ENCODE results near the gene KLK14.

Gene KLK14

GRCh38 chr19:51124729-51125128 lies 42.0 kb upstream of the KLK14 start, which contains the start of gene SIGLEC9:
Gene SIGLEC9, plus strand, starts transcription at chr19:51124906. Its CDS starts 69 bp downstream, at chr19:51124975.
- no peak within 1 kb of the TSS for H3K27ac ChIP-seq
- TF ChIP-seq CTCF (conservative IDR thresholded peaks at IDR 0.05) (no peak), ZFX (IDR thresholded peaks at IDR 0.05) (no peak)

- TF ChIP-seq ZFX (IDR thresholded peaks at IDR 0.05) (no peak), CTCF (conservative IDR thresholded peaks at IDR 0.05) (no peak)
- no peak overlapping the region for H3K27ac ChIP-seq
These were observed 41.5 kb upstream of the KLK14 start for GRCh38 chr19:51124216-51124615.

GRCh38 chr19:51123802-51124201 lies 41.1 kb upstream of the KLK14 start:
- H3K27ac ChIP-seq, result no peak overlapping the region
- TF ChIP-seq CTCF (conservative IDR thresholded peaks at IDR 0.05) (no peak), ZFX (IDR thresholded peaks at IDR 0.05) (no peak)

GRCh38 chr19:51123381-51123800 lies 40.7 kb upstream of the KLK14 start:
- TF ChIP-seq CTCF (conservative IDR thresholded peaks at IDR 0.05), result no peak
- TF ChIP-seq ZFX (IDR thresholded peaks at IDR 0.05), result no peak
- no peak overlapping the region for H3K27ac ChIP-seq

- TF ChIP-seq CTCF (conservative IDR thresholded peaks at IDR 0.05) (no peak), ZFX (IDR thresholded peaks at IDR 0.05) (no peak)
- no peak overlapping the region for H3K27ac ChIP-seq
These were observed 39.7 kb upstream of the KLK14 start for GRCh38 chr19:51122112-51122981.

- no peak for TF ChIP-seq CTCF (conservative IDR thresholded peaks at IDR 0.05)
- no peak overlapping the region for H3K27ac ChIP-seq
These were observed 38.6 kb upstream of the KLK14 start for GRCh38 chr19:51121257-51121656.

- no peak for TF ChIP-seq ZFX (IDR thresholded peaks at IDR 0.05)
- TF ChIP-seq CTCF (conservative IDR thresholded peaks at IDR 0.05), result no peak
These were observed 37.5 kb upstream of the KLK14 start for GRCh38 chr19:51120160-51120559.

More at GRCh38 chr19:51120160-51120559, 37.5 kb upstream of the KLK14 start:
- H3K27ac ChIP-seq, result no peak overlapping the region

Measured in C4-2B (cell line).